IPS DF 19.7 (cell line): ENCODE measurements around the gene ZNF569.
"Not testable (repeated sequence)": the region's sequence is repeated elsewhere in the genome, so short reads cannot be mapped to it uniquely, and the experiment has no call there.

Experiments
- DNase-seq: peaks from one replicate; pipeline ENCODE4 v3.0.0-alpha.2; 2013; ENCODE audit warnings: low read depth, low spot score

The ZNF569 gene

GRCh38 chr19:37466798-37467607 lies at the start of gene ZNF569:
ZNF569 (minus strand) TSS chr19:37467444; CDS start chr19:37444921, 22,523 bp downstream.
- peak; percentile 82 for DNase-seq

GRCh38 chr19:37513397-37513796 lies 46.2 kb upstream of the ZNF569 start:
- DNase-seq, result no peak

- no peak for DNase-seq
Observed at GRCh38 chr19:37511821-37512220, 44.6 kb upstream of the ZNF569 start.

- DNase-seq, result no peak
Observed at GRCh38 chr19:37511186-37511585, 43.9 kb upstream of the ZNF569 start.

- DNase-seq, result no peak
Observed at GRCh38 chr19:37507167-37507464, 39.9 kb upstream of the ZNF569 start.

GRCh38 chr19:37506387-37507166 lies 39.3 kb upstream of the ZNF569 start, which contains the start of gene ZNF793:
ZNF793 (plus strand) TSS chr19:37506939; CDS start chr19:37523440, 16,501 bp downstream.
- DNase-seq, result peak; percentile 60

- DNase-seq, result no peak
Observed at GRCh38 chr19:37505958-37506386, 38.7 kb upstream of the ZNF569 start.

GRCh38 chr19:37492213-37492612 lies 25.0 kb upstream of the ZNF569 start:
- DNase-seq, result no peak

GRCh38 chr19:37484406-37485168 lies 17.3 kb upstream of the ZNF569 start:
- no peak for DNase-seq

GRCh38 chr19:37472165-37472564 lies 4.9 kb upstream of the ZNF569 start:
- DNase-seq, result no peak

GRCh38 chr19:37470216-37470615 lies 3.0 kb upstream of the ZNF569 start:
- no peak for DNase-seq

- no peak for DNase-seq
Observed at GRCh38 chr19:37468961-37469777, 1.9 kb upstream of the ZNF569 start, which contains the start of gene ZNF570. ZNF570 (plus strand) TSS chr19:37469356; CDS start chr19:37470355, 999 bp downstream.

- DNase-seq, result no peak
Observed at GRCh38 chr19:37467608-37468090, 405 bp upstream of the ZNF569 start.

GRCh38 chr19:37466277-37466797 lies 907 bp downstream of the ZNF569 start:
- DNase-seq, result no peak

- DNase-seq, result no peak
Observed at GRCh38 chr19:37452500-37453245, 14.6 kb downstream of the ZNF569 start.

- no peak for DNase-seq
Observed at GRCh38 chr19:37413313-37414084, 53.7 kb downstream of the ZNF569 start.

GRCh38 chr19:37412700-37413099 lies 54.5 kb downstream of the ZNF569 start:
- no peak for DNase-seq

GRCh38 chr19:37406140-37406846 lies 61.0 kb downstream of the ZNF569 start:
- not testable (repeated sequence) for DNase-seq
